GM12874 (cell line): ENCODE measurements around the gene ABAT.

ENCODE experiments used
- CTCF ChIP-seq: IDR thresholded peaks from 2 replicates; pipeline ENCODE4 v1.5.1; 2011; ENCODE audit warnings: low read depth, mild to moderate bottlenecking, control low read depth, low read length, moderate library complexity; ENCODE audit not compliant: insufficient read depth

Gene ABAT

GRCh38 chr16:8785408-8785807 lies 111.0 kb downstream of the ABAT start:
- no peak for TF ChIP-seq CTCF

- no peak for TF ChIP-seq CTCF
Observed at GRCh38 chr16:8788578-8789172, 114.3 kb downstream of the ABAT start.

- no peak for TF ChIP-seq CTCF
Observed at GRCh38 chr16:8795091-8795490, 120.7 kb downstream of the ABAT start.

DNA sequence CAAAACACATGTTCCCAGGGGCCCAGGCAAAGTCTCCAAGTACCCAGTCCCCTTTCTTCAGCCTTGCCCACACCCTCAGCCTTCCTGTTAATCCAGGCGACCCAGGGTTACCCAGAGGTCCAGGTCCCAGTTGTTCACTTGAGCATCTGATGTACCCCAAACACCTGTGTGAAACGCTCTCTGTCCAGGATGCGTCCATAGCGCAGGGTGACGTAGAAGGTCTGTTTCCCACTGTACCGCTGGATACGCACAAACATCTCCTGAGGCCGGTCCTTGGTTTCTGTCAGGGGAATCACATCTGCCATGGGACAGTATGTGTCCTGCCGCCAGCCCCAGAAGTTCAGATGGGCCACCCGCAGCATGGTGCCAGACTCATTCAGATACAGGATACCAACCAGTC lies 121.4 kb downstream of the ABAT start:
- TF ChIP-seq CTCF = no peak

GRCh38 chr16:8796469-8797363 lies 122.3 kb downstream of the ABAT start:
- no peak for TF ChIP-seq CTCF

GRCh38 chr16:8797364-8798173 lies 123.2 kb downstream of the ABAT start, which contains the start of the genes PMM2 and TMEM186:
TSS of gene PMM2 (plus strand) at chr16:8797839. CDS start at chr16:8797883, 44 bp downstream.
TSS of gene TMEM186 (minus strand) at chr16:8797639. CDS start at chr16:8797614, 25 bp downstream.
- no peak for TF ChIP-seq CTCF

GRCh38 chr16:8798174-8798527 lies 123.7 kb downstream of the ABAT start:
- TF ChIP-seq CTCF = no peak
